Astrocyte of the cerebellum (primary cell): ENCODE data around the gene CCDC136.
A peak's percentile ranks its signal among the peaks of the same experiment; 100 is the strongest.

ENCODE experiments used
- DNase-seq: peaks from one replicate; pipeline ENCODE4 v3.0.0-alpha.2; 2011; ENCODE audit warnings: low read depth
- H3K4me3 ChIP-seq: 2 replicates; pipeline ENCODE4 v1.5.1; 2011; ENCODE audit warnings: mild to moderate bottlenecking, low read depth, low read length, moderate library complexity
- in situ Hi-C: cut with HindIII; loops from 2 replicates; pipeline ENCODE4 v1.10.0; 2017; ENCODE audit warnings: low sequenced_read_pairs
- TF ChIP-seq, protein P1 (sequence below): IDR thresholded peaks from 2 replicates; pipeline ENCODE4 v1.5.1; 2012; ENCODE audit warnings: low read length, low read depth, moderate library complexity, mild to moderate bottlenecking; ENCODE audit errors: missing control alignments

CCDC136 gene

DNA sequence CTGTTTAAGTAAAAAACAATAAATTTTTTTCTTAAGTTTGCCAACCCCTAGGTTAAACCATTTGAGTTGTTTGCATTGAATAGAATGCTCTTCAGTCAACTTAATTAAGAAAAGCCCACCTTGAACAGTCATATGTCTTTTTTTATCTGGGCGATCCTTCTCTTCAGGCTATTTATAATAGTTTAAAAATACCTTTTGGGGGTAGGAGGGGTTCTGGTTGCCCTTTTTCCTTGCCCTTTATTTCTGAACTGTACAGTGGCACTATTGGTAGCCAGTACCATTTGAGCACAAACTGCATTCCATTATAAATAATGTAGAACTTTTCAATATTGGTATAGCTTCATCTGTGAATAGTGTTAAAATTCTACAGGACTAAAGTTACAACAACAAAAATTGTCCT lies 39.5 kb upstream of the CCDC136 start:
- no peak for DNase-seq
- TF ChIP-seq, protein P1, sequence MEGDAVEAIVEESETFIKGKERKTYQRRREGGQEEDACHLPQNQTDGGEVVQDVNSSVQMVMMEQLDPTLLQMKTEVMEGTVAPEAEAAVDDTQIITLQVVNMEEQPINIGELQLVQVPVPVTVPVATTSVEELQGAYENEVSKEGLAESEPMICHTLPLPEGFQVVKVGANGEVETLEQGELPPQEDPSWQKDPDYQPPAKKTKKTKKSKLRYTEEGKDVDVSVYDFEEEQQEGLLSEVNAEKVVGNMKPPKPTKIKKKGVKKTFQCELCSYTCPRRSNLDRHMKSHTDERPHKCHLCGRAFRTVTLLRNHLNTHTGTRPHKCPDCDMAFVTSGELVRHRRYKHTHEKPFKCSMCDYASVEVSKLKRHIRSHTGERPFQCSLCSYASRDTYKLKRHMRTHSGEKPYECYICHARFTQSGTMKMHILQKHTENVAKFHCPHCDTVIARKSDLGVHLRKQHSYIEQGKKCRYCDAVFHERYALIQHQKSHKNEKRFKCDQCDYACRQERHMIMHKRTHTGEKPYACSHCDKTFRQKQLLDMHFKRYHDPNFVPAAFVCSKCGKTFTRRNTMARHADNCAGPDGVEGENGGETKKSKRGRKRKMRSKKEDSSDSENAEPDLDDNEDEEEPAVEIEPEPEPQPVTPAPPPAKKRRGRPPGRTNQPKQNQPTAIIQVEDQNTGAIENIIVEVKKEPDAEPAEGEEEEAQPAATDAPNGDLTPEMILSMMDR: no peak
- H3K4me3 ChIP-seq: no peak overlapping the region
- in situ Hi-C loops: no loop called here

DNA sequence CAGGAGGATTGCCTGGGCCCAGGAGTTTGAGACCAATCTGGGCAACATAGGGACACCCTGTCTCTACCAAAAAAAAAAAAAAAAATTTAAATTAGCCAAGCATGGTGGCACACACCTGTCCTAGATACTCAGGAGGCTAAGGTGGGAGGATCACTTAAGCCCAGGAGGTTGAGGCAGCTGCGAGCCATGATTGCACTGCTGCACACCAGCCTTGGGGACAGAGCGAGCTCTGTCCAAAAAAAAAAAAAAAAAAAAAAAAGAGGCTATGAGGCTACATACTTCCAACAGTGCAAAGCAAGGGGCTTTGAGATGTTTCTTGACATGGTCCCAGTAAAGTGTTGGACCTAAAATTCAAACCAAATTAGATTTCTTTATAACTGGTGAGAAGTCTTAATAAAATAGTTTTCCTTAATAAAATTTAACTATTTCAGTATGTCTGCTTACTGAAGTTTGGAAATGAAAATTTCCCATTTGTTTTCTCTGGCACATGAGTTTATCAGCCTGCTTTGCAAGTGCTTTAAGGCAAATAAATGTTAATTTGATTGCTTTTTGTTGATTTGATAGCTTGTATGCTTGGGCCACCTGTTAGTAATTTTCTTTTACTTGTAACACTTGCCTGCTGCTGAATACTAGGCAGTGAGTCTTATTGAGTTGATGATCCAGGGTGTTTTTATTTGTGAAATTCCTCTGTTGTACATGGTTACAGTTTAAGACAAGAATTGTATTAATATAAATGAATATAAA lies 36.5 kb upstream of the CCDC136 start:
- TF ChIP-seq, protein P1: no peak
- no peak for DNase-seq
- no peak overlapping the region for H3K4me3 ChIP-seq
- in situ Hi-C loops: no loop called here

DNA sequence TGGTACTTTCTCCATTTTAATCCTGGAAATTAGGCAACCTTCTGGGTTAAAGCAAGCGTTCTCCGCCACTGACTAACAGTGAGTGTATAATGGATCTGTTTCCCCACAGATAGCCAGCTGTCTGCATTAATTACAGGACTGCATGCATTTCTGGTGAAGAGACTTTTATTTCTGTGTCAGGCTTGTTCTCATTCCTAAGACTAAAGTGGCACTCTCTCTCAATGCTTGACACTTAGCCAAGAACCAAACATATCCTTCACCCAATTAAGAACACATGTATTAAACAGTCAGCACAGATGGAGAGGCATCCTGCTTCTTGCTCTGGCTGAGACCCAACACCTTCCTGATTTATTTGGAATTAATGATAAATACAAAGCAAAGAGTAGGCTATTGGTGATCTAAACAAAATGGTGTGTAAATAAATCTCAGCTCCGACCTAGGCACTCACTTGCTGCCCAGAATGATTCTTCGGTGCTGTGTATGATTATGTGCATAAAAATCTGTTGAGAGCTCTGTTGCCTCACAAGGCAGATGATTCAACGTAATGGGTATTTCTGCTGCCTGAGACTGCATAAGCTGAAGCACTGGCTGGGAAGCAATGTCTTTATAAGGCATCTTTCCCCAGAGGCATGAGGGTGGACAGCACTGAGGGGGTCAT lies 35.8 kb upstream of the CCDC136 start:
- in situ Hi-C loops: no loop called here
- peak; percentile 20 for DNase-seq

DNA sequence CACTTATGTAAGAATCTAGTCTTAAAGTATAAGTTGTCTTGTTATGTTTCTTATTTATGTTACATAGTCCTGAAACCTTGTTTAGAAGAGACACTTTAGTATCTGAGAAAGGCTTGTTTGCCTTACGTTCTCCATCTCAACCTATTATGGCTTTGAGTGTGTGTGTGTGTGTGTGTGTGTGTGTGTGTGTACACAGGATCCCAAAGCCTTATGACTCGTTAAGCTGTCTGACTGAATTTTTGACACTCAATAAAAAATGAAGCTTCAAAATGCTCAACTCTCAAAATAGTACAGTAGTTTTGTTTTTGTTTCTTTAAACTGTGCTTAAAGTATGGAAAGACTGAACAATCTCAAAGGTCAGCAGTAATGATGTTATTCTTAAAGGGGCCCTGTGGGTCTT lies 34.6 kb upstream of the CCDC136 start:
- no peak for DNase-seq
- in situ Hi-C loops: no loop called here
- no peak overlapping the region for H3K4me3 ChIP-seq
- TF ChIP-seq, protein P1: no peak

More for the DNA sequence above, 35.8 kb upstream of the CCDC136 start:
- H3K4me3 ChIP-seq: no peak overlapping the region
- TF ChIP-seq, protein P1: no peak

DNA sequence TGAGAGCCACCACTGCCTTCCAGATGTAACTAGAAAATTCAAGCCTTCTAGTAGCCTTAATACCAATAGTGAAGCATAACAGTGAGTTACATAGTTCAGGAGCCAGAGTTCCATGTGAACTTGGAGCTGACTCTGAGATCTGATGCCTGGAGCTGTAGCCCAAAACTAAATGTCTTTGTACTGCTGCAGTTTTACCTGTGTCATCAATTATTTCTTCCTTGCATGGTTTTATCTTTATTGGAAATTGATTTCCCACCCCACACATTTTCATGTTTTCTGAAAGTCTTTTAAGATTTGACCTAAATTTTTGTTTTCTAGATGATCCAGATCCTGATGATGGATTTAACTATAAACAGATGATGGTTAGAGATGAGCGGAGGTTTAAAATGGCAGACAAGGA lies 33.2 kb upstream of the CCDC136 start:
- H3K4me3 ChIP-seq: no peak overlapping the region
- DNase-seq: no peak
- TF ChIP-seq, protein P1: no peak
- in situ Hi-C loops: no loop called here

DNA sequence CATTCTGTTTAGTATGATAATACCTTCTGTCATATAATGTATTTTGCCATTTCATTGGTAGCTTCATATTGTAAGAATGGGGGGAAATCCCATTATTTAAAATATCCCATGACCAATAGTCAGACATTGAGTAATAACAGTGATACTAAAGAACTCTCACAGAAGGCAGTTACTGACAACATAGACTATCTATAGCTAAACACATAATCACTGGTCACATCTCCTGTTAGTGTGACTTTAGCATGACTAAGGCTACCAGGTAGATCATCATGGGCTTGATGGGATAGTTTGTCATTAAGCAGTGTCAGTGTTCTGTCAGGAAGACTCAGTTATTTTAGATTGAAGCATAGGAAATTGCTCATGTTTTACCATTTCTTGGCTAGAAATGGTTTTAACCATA lies 32.5 kb upstream of the CCDC136 start:
- no peak for DNase-seq
- in situ Hi-C loops: no loop called here
- TF ChIP-seq, protein P1: no peak
- H3K4me3 ChIP-seq: no peak overlapping the region
